Measurements from ENCODE around the gene CYBA. TPM values are rescaled to one million over a fixed set of nuclear protein-coding genes. Genes with fewer than 3 reads are reported as not detected.

The CYBA gene
- polyA plus RNA-seq, 1 donor from 2014 or later, result 6.3 TPM

DNA sequence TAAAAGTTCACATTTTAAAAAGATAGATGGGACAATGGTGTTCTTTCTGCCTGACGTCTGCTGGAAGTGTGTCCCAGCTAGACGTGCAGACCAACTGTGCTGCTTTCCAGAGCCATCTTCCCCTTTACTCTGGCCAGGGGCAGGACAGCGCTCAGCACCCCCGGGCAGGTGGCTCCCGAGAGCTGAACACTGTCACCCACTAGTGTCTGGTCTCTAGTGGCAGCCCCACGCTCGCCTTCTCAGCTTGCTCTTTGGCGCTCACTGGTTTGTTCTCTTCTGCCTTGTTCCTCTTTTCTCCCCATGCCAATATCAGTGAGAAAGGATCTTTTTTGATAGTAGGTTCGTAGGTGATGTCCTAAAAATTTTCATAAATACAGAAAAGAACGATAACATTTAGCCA lies 54.9 kb downstream of the CYBA start:
- no peaks in the 10 kb centered on the region for H3K27me3 ChIP-seq (ENCODE audit: insufficient read depth, low read depth, low read length)
- no peak overlapping the region for H2AFZ ChIP-seq (ENCODE audit: low read depth, low read length)
- H3K4me2 ChIP-seq (ENCODE audit: low read length), result no peak overlapping the region
- TF ChIP-seq EP300 (conservative IDR thresholded peaks at IDR 0.05; ENCODE audit: poor library complexity, severe bottlenecking) (no peak), EZH2 (IDR thresholded peaks at IDR 0.05; ENCODE audit: borderline replicate concordance, insufficient read depth, low read length, poor library complexity, severe bottlenecking) (no peak)
- TF ChIP-seq, protein P1, sequence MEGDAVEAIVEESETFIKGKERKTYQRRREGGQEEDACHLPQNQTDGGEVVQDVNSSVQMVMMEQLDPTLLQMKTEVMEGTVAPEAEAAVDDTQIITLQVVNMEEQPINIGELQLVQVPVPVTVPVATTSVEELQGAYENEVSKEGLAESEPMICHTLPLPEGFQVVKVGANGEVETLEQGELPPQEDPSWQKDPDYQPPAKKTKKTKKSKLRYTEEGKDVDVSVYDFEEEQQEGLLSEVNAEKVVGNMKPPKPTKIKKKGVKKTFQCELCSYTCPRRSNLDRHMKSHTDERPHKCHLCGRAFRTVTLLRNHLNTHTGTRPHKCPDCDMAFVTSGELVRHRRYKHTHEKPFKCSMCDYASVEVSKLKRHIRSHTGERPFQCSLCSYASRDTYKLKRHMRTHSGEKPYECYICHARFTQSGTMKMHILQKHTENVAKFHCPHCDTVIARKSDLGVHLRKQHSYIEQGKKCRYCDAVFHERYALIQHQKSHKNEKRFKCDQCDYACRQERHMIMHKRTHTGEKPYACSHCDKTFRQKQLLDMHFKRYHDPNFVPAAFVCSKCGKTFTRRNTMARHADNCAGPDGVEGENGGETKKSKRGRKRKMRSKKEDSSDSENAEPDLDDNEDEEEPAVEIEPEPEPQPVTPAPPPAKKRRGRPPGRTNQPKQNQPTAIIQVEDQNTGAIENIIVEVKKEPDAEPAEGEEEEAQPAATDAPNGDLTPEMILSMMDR (IDR thresholded peaks at IDR 0.05; ENCODE audit: poor library complexity, severe bottlenecking), result no peak
- H4K20me1 ChIP-seq (ENCODE audit: insufficient read depth), result no peaks in the 10 kb centered on the region
- H3K4me3 ChIP-seq (ENCODE audit: low read length), result no peak overlapping the region
- H3K36me3 ChIP-seq (ENCODE audit: insufficient read depth, low read length), result peaks cover 5% of the 10 kb centered on the region
- H3K27ac ChIP-seq (ENCODE audit: low read length), result no peak overlapping the region
- H3K9me2 ChIP-seq (ENCODE audit: insufficient read depth, low read length), result no peaks in the 10 kb centered on the region
- no peaks in the 10 kb centered on the region for H3F3A ChIP-seq (ENCODE audit: insufficient read depth, low read length, poor library complexity, severe bottlenecking)
- no peaks in the 10 kb centered on the region for H3K9me3 ChIP-seq (ENCODE audit: low read length)
- H3K9ac ChIP-seq (ENCODE audit: low read length), result no peak overlapping the region
- H3K79me2 ChIP-seq (replicated peaks; ENCODE audit: insufficient read depth, low read length), result peaks cover 4% of the 10 kb centered on the region

DNA sequence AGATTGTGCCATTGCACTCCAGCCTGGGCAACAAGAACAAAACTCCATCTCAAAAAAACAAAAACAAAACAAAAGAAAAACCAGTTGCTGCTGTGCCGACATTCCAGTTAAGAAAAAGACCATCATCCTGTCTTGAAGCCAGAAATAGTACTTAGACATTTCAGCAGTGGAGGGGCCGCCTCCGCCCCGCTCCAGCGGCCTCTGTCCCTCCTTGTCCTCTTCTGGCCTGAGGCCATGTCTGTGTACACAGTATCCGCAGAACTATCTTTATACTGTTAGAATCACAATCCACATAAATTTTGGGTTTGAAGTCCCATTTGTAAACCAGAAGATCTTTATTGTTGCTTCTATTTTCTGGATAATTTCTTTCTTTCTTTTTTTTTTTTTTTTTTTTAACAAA lies 55.8 kb downstream of the CYBA start:
- Histone ChIP-seq H3K4me3 (ENCODE audit: low read length) (no peak overlapping the region), H3F3A (ENCODE audit: insufficient read depth, low read length, poor library complexity, severe bottlenecking) (no peaks in the 10 kb centered on the region), H3K27ac (ENCODE audit: low read length) (no peak overlapping the region), H3K9me2 (ENCODE audit: insufficient read depth, low read length) (no peaks in the 10 kb centered on the region), H3K79me2 (replicated peaks; ENCODE audit: insufficient read depth, low read length) (peaks cover 4% of the 10 kb centered on the region), H4K20me1 (ENCODE audit: insufficient read depth) (no peaks in the 10 kb centered on the region), H3K36me3 (ENCODE audit: insufficient read depth, low read length) (peaks cover 5% of the 10 kb centered on the region), H3K9ac (ENCODE audit: low read length) (no peak overlapping the region), H3K9me3 (ENCODE audit: low read length) (no peaks in the 10 kb centered on the region), H3K4me2 (ENCODE audit: low read length) (no peak overlapping the region), H2AFZ (ENCODE audit: low read depth, low read length) (no peak overlapping the region), H3K27me3 (ENCODE audit: insufficient read depth, low read depth, low read length) (no peaks in the 10 kb centered on the region)
- TF ChIP-seq EP300 (conservative IDR thresholded peaks at IDR 0.05; ENCODE audit: poor library complexity, severe bottlenecking), result no peak
- TF ChIP-seq, protein P2, sequence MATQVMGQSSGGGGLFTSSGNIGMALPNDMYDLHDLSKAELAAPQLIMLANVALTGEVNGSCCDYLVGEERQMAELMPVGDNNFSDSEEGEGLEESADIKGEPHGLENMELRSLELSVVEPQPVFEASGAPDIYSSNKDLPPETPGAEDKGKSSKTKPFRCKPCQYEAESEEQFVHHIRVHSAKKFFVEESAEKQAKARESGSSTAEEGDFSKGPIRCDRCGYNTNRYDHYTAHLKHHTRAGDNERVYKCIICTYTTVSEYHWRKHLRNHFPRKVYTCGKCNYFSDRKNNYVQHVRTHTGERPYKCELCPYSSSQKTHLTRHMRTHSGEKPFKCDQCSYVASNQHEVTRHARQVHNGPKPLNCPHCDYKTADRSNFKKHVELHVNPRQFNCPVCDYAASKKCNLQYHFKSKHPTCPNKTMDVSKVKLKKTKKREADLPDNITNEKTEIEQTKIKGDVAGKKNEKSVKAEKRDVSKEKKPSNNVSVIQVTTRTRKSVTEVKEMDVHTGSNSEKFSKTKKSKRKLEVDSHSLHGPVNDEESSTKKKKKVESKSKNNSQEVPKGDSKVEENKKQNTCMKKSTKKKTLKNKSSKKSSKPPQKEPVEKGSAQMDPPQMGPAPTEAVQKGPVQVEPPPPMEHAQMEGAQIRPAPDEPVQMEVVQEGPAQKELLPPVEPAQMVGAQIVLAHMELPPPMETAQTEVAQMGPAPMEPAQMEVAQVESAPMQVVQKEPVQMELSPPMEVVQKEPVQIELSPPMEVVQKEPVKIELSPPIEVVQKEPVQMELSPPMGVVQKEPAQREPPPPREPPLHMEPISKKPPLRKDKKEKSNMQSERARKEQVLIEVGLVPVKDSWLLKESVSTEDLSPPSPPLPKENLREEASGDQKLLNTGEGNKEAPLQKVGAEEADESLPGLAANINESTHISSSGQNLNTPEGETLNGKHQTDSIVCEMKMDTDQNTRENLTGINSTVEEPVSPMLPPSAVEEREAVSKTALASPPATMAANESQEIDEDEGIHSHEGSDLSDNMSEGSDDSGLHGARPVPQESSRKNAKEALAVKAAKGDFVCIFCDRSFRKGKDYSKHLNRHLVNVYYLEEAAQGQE (IDR thresholded peaks at IDR 0.05; ENCODE audit: borderline replicate concordance), result no peak
- TF ChIP-seq RAD21 (conservative IDR thresholded peaks at IDR 0.05), result no peak
- TF ChIP-seq SMC3 (conservative IDR thresholded peaks at IDR 0.05; ENCODE audit: poor library complexity), result no peak
- no peak for TF ChIP-seq EZH2 (IDR thresholded peaks at IDR 0.05; ENCODE audit: borderline replicate concordance, insufficient read depth, low read length, poor library complexity, severe bottlenecking)
- TF ChIP-seq MXI1 (conservative IDR thresholded peaks at IDR 0.05; ENCODE audit: poor library complexity, severe bottlenecking), result no peak
- TF ChIP-seq, protein P1 (IDR thresholded peaks at IDR 0.05; ENCODE audit: poor library complexity, severe bottlenecking), result no peak
- TF ChIP-seq POLR2AphosphoS5 (IDR thresholded peaks at IDR 0.05), result no peak
- TF ChIP-seq TAF1 (IDR thresholded peaks at IDR 0.05; ENCODE audit: low read depth), result no peak
